HepG2 (cell line): ENCODE measurements around the gene NRG3. TPM values are rescaled to one million over a fixed set of nuclear protein-coding genes. Genes with fewer than 3 reads are reported as not detected.

Experiments used
- ATAC-seq: fragments of 200-7000 bp; cut with Tn5 transposase; 3 replicates; pipeline ENCODE4 v1.9.1; 2020; ENCODE audit warnings: mild to moderate bottlenecking, moderate library complexity
- BruUV-seq: library from RNA; stranded (reverse); fragments of 400-500 nt; replicated peaks from 2 replicates; lab custom pipeline; 2021; lab: Mats Ljungman, UMichigan
- CTCF ChIA-PET: fragments of 300-600 bp; formaldehyde crosslinking; extraction: SDS; loops from one replicate; lab custom pipeline; 2021; ENCODE audit warnings: low total read pairs, inconsistent platforms, low intra/inter-chr PET ratio; lab: Yijun Ruan, JAX
- POLR2A ChIA-PET: fragments of 350-600 bp; sonication (Branson Sonifier 250); formaldehyde crosslinking; loops from one replicate; lab custom pipeline; 2020; ENCODE audit warnings: antibody characterized with exemption, inconsistent platforms; lab: Yijun Ruan, JAX
- DNase-seq: peaks from one replicate; pipeline ENCODE4 v3.0.0-alpha.2; 2015; ENCODE audit warnings: low spot score
- FAIRE-seq: peaks from 3 replicates; lab custom pipeline; 2011; peaks lifted over from hg19 to GRCh38; lab: Jason Lieb, UNC
- H2AFZ ChIP-seq: one replicate; pipeline ENCODE4 v1.6.1; 2011; ENCODE audit warnings: low read length, inconsistent platforms
- H3K27ac ChIP-seq: fragments of 300-600 bp; 3 replicates; pipeline ENCODE4 v1.8.0; 2011; ENCODE audit warnings: mixed run types, mild to moderate bottlenecking, mixed read lengths, low read length, inconsistent platforms; ENCODE audit not compliant: insufficient read depth; ENCODE audit errors: extremely low read length
- H3K27me3 ChIP-seq, 2 experiments: fragments of 200-600 bp in 1 of 2; 2 replicates in 1 of 2; 3 replicates in 1 of 2; pipeline versions ENCODE4 v1.6.0 to v1.8.0; 2011; ENCODE audit warnings: low read length in 2 of 2, mild to moderate bottlenecking in 2 of 2, moderate library complexity in 2 of 2, inconsistent platforms in 1 of 2; ENCODE audit not compliant: insufficient read depth in 2 of 2, control insufficient read depth in 1 of 2
- H3K36me3 ChIP-seq, 2 experiments: fragments of 200-600 bp in 1 of 2; replicated peaks in 1 of 2; 2 replicates in 1 of 2; 3 replicates in 1 of 2; pipeline versions ENCODE4 v1.5.1 to v1.8.0; 2011; ENCODE audit warnings: low read length in 2 of 2, inconsistent platforms in 1 of 2; ENCODE audit not compliant: insufficient read depth in 2 of 2, control insufficient read depth in 1 of 2
- H3K4me1 ChIP-seq: 2 replicates; pipeline ENCODE4 v1.5.1; 2012; ENCODE audit warnings: low read length, inconsistent platforms; ENCODE audit not compliant: insufficient read depth
- H3K4me2 ChIP-seq: 2 replicates; pipeline ENCODE4 v1.6.0; 2011; ENCODE audit warnings: low read depth, low read length, inconsistent platforms
- H3K4me3 ChIP-seq, 3 experiments: fragments of 200-600 bp in 1 of 3; sonication (generic), shearing (Covaris generic) in 1 of 3; replicated peaks in 1 of 3; 2 replicates each; pipeline ENCODE4 v1.5.1; 2011 to 2016; ENCODE audit warnings: low read length in 3 of 3, inconsistent platforms in 2 of 3, low read depth in 2 of 3, mild to moderate bottlenecking in 2 of 3, control low read depth in 1 of 3, mixed read lengths in 1 of 3; ENCODE audit not compliant: insufficient read depth in 1 of 3
- H3K79me2 ChIP-seq: one replicate; pipeline ENCODE4 v1.6.1; 2011; ENCODE audit warnings: low read length, inconsistent platforms; ENCODE audit not compliant: insufficient read depth
- H3K9ac ChIP-seq: 2 replicates; pipeline ENCODE4 v1.6.0; 2011; ENCODE audit warnings: mild to moderate bottlenecking, low read depth, low read length, inconsistent platforms; ENCODE audit not compliant: insufficient read depth
- H3K9me3 ChIP-seq: 2 replicates; pipeline ENCODE4 v1.5.1; 2012; ENCODE audit warnings: mild to moderate bottlenecking, low read length
- H4K20me1 ChIP-seq: 2 replicates; pipeline ENCODE4 v1.6.0; 2011; ENCODE audit warnings: inconsistent platforms, mild to moderate bottlenecking, low read length, moderate library complexity; ENCODE audit not compliant: insufficient read depth
- BORCS8-MEF2B ChIP-seq: sonication (generic); formaldehyde crosslinking; IDR thresholded peaks from 2 replicates; pipeline ENCODE4 v1.8.0; 2022; ENCODE audit warnings: mild to moderate bottlenecking, missing genetic modification reagents
- GATAD1 ChIP-seq: IDR thresholded peaks from 2 replicates; pipeline ENCODE4 v1.6.1; 2016; ENCODE audit warnings: missing genetic modification reagents, missing compliant biosample characterization
- KLF16 ChIP-seq, 2 experiments: sonication (generic) in 1 of 2; formaldehyde crosslinking in 1 of 2; IDR thresholded peaks; 2 replicates each; pipeline versions ENCODE4 v1.6.1 to v1.8.0; 2016 to 2023; ENCODE audit warnings: missing genetic modification reagents in 2 of 2, missing compliant biosample characterization in 1 of 2
- MAFK ChIP-seq, 2 experiments: IDR thresholded peaks in 1 of 2; conservative IDR thresholded peaks in 1 of 2; 2 replicates each; pipeline ENCODE4 v1.6.1; 2011; ENCODE audit warnings: improper control_type of control experiment in 2 of 2, low read length in 2 of 2
- NFRKB ChIP-seq: fragments of 450-650 bp; IDR thresholded peaks from 2 replicates; pipeline ENCODE4 v1.6.1; 2017
- RAD21 ChIP-seq: fragments of 450-650 bp; formaldehyde crosslinking; IDR thresholded peaks from 2 replicates; pipeline ENCODE4 v1.5.0; 2020; ENCODE audit warnings: mild to moderate bottlenecking
- SSRP1 ChIP-seq: IDR thresholded peaks from 2 replicates; pipeline ENCODE4 v1.6.1; 2016; ENCODE audit warnings: control low read depth
- TSC22D2 ChIP-seq: sonication (generic); formaldehyde crosslinking; IDR thresholded peaks from 2 replicates; pipeline ENCODE4 v1.5.1; 2020; ENCODE audit warnings: missing genetic modification reagents, mild to moderate bottlenecking, borderline replicate concordance
- ZKSCAN8 ChIP-seq: IDR thresholded peaks from 2 replicates; pipeline ENCODE4 v1.6.1; 2016; ENCODE audit warnings: borderline replicate concordance, missing genetic modification reagents, missing compliant biosample characterization
- ZNF138 ChIP-seq: sonication (generic); formaldehyde crosslinking; IDR thresholded peaks from 2 replicates; pipeline ENCODE4 v1.5.0; 2020; ENCODE audit warnings: mild to moderate bottlenecking, low read depth, missing genetic modification reagents
- ZSCAN31 ChIP-seq: sonication (generic); formaldehyde crosslinking; IDR thresholded peaks from 2 replicates; pipeline ENCODE4 v1.5.0; 2020; ENCODE audit warnings: low read depth, mild to moderate bottlenecking, missing genetic modification reagents
- WGBS: methylation state at CpG from one replicate; pipeline ENCODE4 v1.1.6; 2017; ENCODE audit warnings: low lambda C conversion rate; 5-methylcytosine and 5-hydroxymethylcytosine counted together
- in situ Hi-C: cut with HindIII; loops from 2 replicates; pipeline ENCODE4 v1.10.0; 2017; ENCODE audit warnings: low pct_unique_long_range_greater_than_20kb; ENCODE audit not compliant: extremely low pct_ligation_motif_present
- intact Hi-C: fragments of 100-400 bp; cut with micrococcal nuclease; formaldehyde crosslinking; loops from one replicate; pipeline ENCODE4 v1.10.0; 2022; ENCODE audit not compliant: unreplicated experiment
- polyA plus RNA-seq, 8 experiments: library from polyadenylated mRNA; depleted of rRNA in 3 of 8; stranded (reverse) in 7 of 8; unstranded in 1 of 8; fragments of >200 nt; fragmentation: Illumina TruSeq in 4 of 8; extraction: Trizol in 4 of 8; gene quantifications; 2 replicates each; pipeline versions ENCODE4 v1.2.1 to v1.2.3, GENCODE V29; 2011 to 2016; ENCODE audit warnings: low read depth in 4 of 8, missing spikeins in 1 of 8, mixed read lengths in 1 of 8; ENCODE audit not compliant: insufficient read depth in 1 of 8
- total RNA-seq, 5 experiments: library from RNA; depleted of rRNA; stranded (reverse); fragments of >200 nt; fragmentation: Illumina TruSeq; extraction: Trizol; gene quantifications; 2 replicates each; pipeline ENCODE4 v1.2.3, GENCODE V29; 2016; ENCODE audit warnings: low read depth in 1 of 5
- TF ChIP-seq, protein P1 (sequence below): sonication (generic); formaldehyde crosslinking; IDR thresholded peaks from one replicate; pipeline ENCODE4 v1.5.1; 2020; ENCODE audit warnings: mild to moderate bottlenecking, missing genetic modification reagents; ENCODE audit errors: not compliant biosample characterization

NRG3 gene
- total and polyA plus RNA-seq, 2 of the 13 experiments (the other 11 are each of a cell fraction or from before 2014, with no cell fraction given) = not detected

GRCh38 chr10:81995254-81995653 lies 120.3 kb downstream of the NRG3 start:
- H3K27me3 ChIP-seq = no peaks in the 10 kb centered on the region
- H3K36me3 ChIP-seq = no peaks in the 10 kb centered on the region
- H3K4me3 ChIP-seq = no peak overlapping the region
- no peaks in the 10 kb centered on the region for H4K20me1 ChIP-seq
- H3K27ac ChIP-seq = no peak overlapping the region
- H3K4me2 ChIP-seq = no peak overlapping the region
- in situ Hi-C loops (no loop called here), intact Hi-C loops (no loop called here)
- TF ChIP-seq RAD21 (no peak), SSRP1 (no peak), MAFK (conservative IDR thresholded peaks at IDR 0.05 in 1 of 2, IDR thresholded peaks at IDR 0.05 in 1 of 2; ENCODE audit: low read length in 2 of 2) (no peak), ZNF138 (CRISPR knock-in tag) (no peak), BORCS8-MEF2B (CRISPR knock-in tag) (no peak), GATAD1 (no peak), ZSCAN31 (CRISPR knock-in tag) (no peak), TSC22D2 (CRISPR knock-in tag) (no peak), ZKSCAN8 (CRISPR knock-in tag) (no peak), KLF16 (CRISPR knock-in tag; IDR thresholded peaks at IDR 0.05) (no peak), NFRKB (no peak)
- TF ChIP-seq, protein P1, sequence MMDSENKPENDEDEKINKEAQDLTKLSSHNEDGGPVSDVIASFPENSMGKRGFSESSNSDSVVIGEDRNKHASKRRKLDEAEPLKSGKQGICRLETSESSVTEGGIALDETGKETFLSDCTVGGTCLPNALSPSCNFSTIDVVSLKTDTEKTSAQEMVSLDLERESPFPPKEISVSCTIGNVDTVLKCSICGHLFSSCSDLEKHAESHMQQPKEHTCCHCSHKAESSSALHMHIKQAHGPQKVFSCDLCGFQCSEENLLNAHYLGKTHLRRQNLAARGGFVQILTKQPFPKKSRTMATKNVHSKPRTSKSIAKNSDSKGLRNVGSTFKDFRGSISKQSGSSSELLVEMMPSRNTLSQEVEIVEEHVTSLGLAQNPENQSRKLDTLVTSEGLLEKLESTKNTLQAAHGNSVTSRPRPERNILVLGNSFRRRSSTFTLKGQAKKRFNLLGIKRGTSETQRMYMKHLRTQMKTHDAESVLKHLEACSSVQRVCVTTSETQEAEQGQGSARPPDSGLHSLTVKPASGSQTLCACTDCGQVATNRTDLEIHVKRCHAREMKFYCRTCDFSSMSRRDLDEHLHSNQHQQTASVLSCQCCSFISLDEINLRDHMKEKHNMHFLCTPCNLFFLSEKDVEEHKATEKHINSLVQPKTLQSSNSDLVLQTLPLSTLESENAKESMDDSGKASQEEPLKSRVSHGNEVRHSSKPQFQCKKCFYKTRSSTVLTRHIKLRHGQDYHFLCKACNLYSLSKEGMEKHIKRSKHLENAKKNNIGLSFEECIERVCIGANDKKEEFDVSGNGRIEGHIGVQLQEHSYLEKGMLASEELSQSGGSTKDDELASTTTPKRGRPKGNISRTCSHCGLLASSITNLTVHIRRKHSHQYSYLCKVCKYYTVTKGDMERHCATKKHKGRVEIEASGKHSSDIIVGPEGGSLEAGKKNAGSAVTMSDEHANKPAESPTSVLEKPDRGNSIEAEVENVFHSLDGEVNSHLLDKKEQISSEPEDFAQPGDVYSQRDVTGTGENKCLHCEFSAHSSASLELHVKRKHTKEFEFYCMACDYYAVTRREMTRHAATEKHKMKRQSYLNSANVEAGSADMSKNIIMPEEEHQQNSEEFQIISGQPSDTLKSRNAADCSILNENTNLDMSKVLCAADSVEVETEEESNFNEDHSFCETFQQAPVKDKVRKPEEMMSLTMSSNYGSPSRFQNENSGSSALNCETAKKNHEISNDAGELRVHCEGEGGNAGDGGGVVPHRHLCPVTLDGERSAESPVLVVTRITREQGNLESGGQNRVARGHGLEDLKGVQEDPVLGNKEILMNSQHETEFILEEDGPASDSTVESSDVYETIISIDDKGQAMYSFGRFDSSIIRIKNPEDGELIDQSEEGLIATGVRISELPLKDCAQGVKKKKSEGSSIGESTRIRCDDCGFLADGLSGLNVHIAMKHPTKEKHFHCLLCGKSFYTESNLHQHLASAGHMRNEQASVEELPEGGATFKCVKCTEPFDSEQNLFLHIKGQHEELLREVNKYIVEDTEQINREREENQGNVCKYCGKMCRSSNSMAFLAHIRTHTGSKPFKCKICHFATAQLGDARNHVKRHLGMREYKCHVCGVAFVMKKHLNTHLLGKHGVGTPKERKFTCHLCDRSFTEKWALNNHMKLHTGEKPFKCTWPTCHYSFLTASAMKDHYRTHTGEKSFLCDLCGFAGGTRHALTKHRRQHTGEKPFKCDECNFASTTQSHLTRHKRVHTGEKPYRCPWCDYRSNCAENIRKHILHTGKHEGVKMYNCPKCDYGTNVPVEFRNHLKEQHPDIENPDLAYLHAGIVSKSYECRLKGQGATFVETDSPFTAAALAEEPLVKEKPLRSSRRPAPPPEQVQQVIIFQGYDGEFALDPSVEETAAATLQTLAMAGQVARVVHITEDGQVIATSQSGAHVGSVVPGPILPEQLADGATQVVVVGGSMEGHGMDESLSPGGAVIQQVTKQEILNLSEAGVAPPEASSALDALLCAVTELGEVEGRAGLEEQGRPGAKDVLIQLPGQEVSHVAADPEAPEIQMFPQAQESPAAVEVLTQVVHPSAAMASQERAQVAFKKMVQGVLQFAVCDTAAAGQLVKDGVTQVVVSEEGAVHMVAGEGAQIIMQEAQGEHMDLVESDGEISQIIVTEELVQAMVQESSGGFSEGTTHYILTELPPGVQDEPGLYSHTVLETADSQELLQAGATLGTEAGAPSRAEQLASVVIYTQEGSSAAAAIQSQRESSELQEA (CRISPR knock-in tag) = no peak
- no peak overlapping the region for H2AFZ ChIP-seq
- no peak overlapping the region for H3K9ac ChIP-seq
- H3K4me1 ChIP-seq = no peaks in the 10 kb centered on the region
- no peak for ATAC-seq
- ChIA-PET CTCF (no interaction called here), POLR2A (no interaction called here)
- DNase-seq = no peak
- 1% methylated on average over 3 of the region's 3 CpGs for WGBS
- no TSS peak for BruUV-seq
- FAIRE-seq = no peak
- peaks cover 92% of the 10 kb centered on the region for H3K9me3 ChIP-seq
- no peaks in the 10 kb centered on the region for H3K79me2 ChIP-seq
